Neutrophil (primary cell): ENCODE results near the gene PAPOLA.

Source experiments
- H3K27ac ChIP-seq: fragments of 200-600 bp; sonication (generic); 2 replicates; pipeline ENCODE4 v1.5.1; 2016; ENCODE audit warnings: mild to moderate bottlenecking, moderate library complexity
- H3K27me3 ChIP-seq: fragments of 200-600 bp; sonication (generic); 2 replicates; pipeline ENCODE4 v1.6.0; 2016; ENCODE audit warnings: mild to moderate bottlenecking
- H3K36me3 ChIP-seq: fragments of 200-600 bp; sonication (generic); 2 replicates; pipeline ENCODE4 v1.5.1; 2017
- H3K4me1 ChIP-seq, 2 experiments: fragments of 200-600 bp in 1 of 2; sonication (generic) in 1 of 2; 1 replicate in 1 of 2; 2 replicates in 1 of 2; pipeline versions ENCODE4 v1.5.1 to v1.6.1; 2013 to 2016; ENCODE audit warnings: low read depth in 1 of 2, low read length in 1 of 2, mild to moderate bottlenecking in 1 of 2, moderate library complexity in 1 of 2; ENCODE audit not compliant: control insufficient read depth in 1 of 2, insufficient read depth in 1 of 2
- H3K4me3 ChIP-seq, 2 experiments: fragments of 200-600 bp in 1 of 2; sonication (generic) in 1 of 2; 1 replicate in 1 of 2; 2 replicates in 1 of 2; pipeline ENCODE4 v1.5.1; 2013 to 2016; ENCODE audit warnings: low read depth in 1 of 2, low read length in 1 of 2, mild to moderate bottlenecking in 1 of 2, moderate library complexity in 1 of 2
- H3K9me3 ChIP-seq: fragments of 200-600 bp; sonication (generic); 2 replicates; pipeline ENCODE4 v1.5.1; 2016
- TF ChIP-seq, protein P1 (sequence below): fragments of 200-600 bp; sonication (generic); IDR thresholded peaks from 2 replicates; pipeline ENCODE4 v1.5.1; 2016; ENCODE audit warnings: antibody characterized with exemption

Gene PAPOLA

GRCh38 chr14:96565811-96566210, 63.6 kb downstream of the PAPOLA start:
- Histone ChIP-seq H3K9me3 (no peaks in the 10 kb centered on the region), H3K27me3 (no peaks in the 10 kb centered on the region), H3K4me3 (no peak overlapping the region), H3K36me3 (peaks cover 85% of the 10 kb centered on the region), H3K4me1 (no peaks in the 10 kb centered on the region), H3K27ac (no peak overlapping the region)
- TF ChIP-seq, protein P1, sequence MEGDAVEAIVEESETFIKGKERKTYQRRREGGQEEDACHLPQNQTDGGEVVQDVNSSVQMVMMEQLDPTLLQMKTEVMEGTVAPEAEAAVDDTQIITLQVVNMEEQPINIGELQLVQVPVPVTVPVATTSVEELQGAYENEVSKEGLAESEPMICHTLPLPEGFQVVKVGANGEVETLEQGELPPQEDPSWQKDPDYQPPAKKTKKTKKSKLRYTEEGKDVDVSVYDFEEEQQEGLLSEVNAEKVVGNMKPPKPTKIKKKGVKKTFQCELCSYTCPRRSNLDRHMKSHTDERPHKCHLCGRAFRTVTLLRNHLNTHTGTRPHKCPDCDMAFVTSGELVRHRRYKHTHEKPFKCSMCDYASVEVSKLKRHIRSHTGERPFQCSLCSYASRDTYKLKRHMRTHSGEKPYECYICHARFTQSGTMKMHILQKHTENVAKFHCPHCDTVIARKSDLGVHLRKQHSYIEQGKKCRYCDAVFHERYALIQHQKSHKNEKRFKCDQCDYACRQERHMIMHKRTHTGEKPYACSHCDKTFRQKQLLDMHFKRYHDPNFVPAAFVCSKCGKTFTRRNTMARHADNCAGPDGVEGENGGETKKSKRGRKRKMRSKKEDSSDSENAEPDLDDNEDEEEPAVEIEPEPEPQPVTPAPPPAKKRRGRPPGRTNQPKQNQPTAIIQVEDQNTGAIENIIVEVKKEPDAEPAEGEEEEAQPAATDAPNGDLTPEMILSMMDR, result no peak

DNA sequence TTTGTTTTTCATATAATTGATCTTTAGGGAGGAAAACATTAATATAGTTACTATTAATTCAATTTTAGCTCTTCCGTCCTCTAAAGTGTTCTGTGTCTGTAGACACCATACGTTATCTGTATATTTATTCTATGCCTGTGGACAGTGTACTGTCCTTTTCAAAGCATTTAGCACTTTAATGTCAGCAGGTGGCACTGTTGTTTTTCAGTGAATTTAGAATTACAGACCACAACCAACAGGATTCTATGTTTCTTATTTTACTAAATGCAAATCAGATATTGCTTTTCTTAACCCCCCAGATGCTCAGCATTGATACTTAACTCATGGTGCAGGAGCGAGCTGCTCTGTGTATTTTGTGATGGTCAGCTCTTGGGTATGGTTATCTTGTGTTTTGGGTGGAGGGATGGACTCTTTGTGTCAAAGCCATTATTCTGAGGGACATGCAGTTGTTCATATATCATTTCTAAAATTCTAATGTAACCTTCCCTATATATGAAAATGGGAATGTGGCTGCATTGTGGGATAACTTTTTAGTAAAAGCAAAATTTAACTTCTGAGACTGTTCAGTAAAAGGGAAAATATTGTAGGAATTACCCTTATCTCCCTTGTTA, 65.2 kb downstream of the PAPOLA start:
- no peak overlapping the region for H3K27ac ChIP-seq
- H3K9me3 ChIP-seq, result no peaks in the 10 kb centered on the region
- H3K27me3 ChIP-seq, result no peaks in the 10 kb centered on the region
- H3K4me1 ChIP-seq, result no peaks in the 10 kb centered on the region
- peaks cover 74% of the 10 kb centered on the region for H3K36me3 ChIP-seq
- no peak overlapping the region for H3K4me3 ChIP-seq
- TF ChIP-seq, protein P1, result no peak

- H3K36me3 ChIP-seq, result peaks cover 73% of the 10 kb centered on the region
- no peak overlapping the region for H3K27ac ChIP-seq
- H3K4me3 ChIP-seq, result no peak overlapping the region
- TF ChIP-seq, protein P1, result no peak
- no peaks in the 10 kb centered on the region for H3K27me3 ChIP-seq
- H3K4me1 ChIP-seq, result no peaks in the 10 kb centered on the region
- H3K9me3 ChIP-seq, result no peaks in the 10 kb centered on the region
These were observed 66.4 kb downstream of the PAPOLA start for GRCh38 chr14:96568621-96569020.

DNA sequence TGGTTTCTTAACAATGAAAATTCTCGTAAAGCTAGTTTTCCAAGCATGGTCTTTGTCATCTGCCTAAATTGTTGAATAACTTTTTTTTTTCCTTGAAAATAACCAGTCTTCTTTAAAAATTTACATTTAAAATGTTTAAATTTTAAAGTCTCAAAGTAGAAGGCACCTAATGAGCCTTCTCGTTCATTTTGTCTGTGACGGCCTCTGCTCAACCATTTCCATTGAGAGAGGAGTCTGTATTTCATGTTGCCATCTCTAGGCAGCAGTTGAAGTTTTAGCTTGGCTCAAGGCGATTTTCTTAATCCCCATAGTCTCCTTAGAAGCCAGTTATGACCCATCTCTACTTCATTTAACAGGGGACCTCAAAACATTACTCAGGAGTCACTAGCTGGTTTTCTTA, 69.1 kb downstream of the PAPOLA start:
- Histone ChIP-seq H3K27ac (no peak overlapping the region), H3K27me3 (no peaks in the 10 kb centered on the region), H3K4me1 (no peaks in the 10 kb centered on the region), H3K9me3 (no peaks in the 10 kb centered on the region), H3K36me3 (peaks cover 54% of the 10 kb centered on the region), H3K4me3 (no peak overlapping the region)
- TF ChIP-seq, protein P1, result no peak

DNA sequence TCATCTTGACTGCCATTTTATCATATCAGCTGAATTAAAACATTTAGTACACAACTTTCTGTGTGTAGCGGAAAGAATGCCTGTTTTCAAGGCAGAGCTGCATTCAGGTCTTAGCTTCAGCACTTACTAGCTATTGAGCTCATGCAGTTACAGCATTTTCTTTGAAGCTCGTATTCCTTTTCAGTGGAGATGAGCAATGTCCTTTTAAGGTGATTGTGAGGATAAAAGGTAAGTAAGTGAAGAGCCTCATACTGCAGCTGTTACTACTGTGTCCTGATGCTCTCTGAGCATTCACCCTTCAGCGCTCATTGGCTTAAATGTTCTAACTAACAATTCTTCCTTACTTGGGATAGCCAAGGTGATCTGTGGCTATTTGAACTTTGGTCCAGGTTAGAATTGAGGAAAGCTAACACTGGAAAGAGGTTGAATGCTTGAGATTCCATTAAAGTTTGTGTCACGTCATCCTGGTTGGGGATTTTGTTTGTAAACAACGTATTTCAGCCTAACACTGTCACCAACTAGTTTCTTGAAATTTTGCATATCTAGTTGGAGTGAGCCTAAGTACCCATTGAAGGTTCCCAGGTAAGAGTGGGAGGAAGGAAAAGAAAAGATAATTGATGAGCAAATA, 71.4 kb downstream of the PAPOLA start:
- TF ChIP-seq, protein P1, result no peak

More for the DNA sequence above, 71.4 kb downstream of the PAPOLA start:
- Histone ChIP-seq H3K4me3 (no peak overlapping the region), H3K27me3 (no peaks in the 10 kb centered on the region), H3K4me1 (no peaks in the 10 kb centered on the region), H3K27ac (no peak overlapping the region), H3K36me3 (peaks cover 31% of the 10 kb centered on the region), H3K9me3 (no peaks in the 10 kb centered on the region)
